GM20431 (cell line): ENCODE measurements around the gene SHOC2.

Source experiments
- in situ Hi-C: fragments of 300-500 bp; cut with MseI, MboI; formaldehyde crosslinking; loops from one replicate; pipeline ENCODE4 v1.15.0; 2020; ENCODE audit warnings: low sequenced_read_pairs; ENCODE audit not compliant: unreplicated experiment

Gene SHOC2

GRCh38 chr10:110919349-110919931 lies at the start of gene SHOC2:
Gene SHOC2, plus strand, starts transcription at chr10:110919604. Its CDS starts 44,755 bp downstream, at chr10:110964359.
- in situ Hi-C loops: no loop called here

GRCh38 chr10:110870823-110871297 lies 48.5 kb upstream of the SHOC2 start:
- in situ Hi-C loops: no loop called here

- in situ Hi-C loops: no loop called here
These were observed 47.9 kb upstream of the SHOC2 start, which contains the start of gene PDCD4 for GRCh38 chr10:110871298-110872084. Gene PDCD4, plus strand, starts transcription at chr10:110871928. Its CDS starts 4,100 bp downstream, at chr10:110876028.

GRCh38 chr10:110872145-110872983 lies 47.0 kb upstream of the SHOC2 start:
- in situ Hi-C loops: no loop called here

- in situ Hi-C loops: no loop called here
These were observed 46.1 kb upstream of the SHOC2 start for GRCh38 chr10:110872984-110873923.

- in situ Hi-C loops: no loop called here
These were observed 45.5 kb upstream of the SHOC2 start for GRCh38 chr10:110873951-110874350.

- in situ Hi-C loops: loop anchor here (25.0 kb wide), 1 partner anchor 114 kb away; no protein-coding TSS in a partner anchor
These were observed 43.4 kb upstream of the SHOC2 start for GRCh38 chr10:110876000-110876399.

GRCh38 chr10:110876788-110877187 lies 42.6 kb upstream of the SHOC2 start:
- in situ Hi-C loops: loop anchor here (25.0 kb wide), 1 partner anchor 114 kb away; no protein-coding TSS in a partner anchor

- in situ Hi-C loops: loop anchor here (25.0 kb wide), 1 partner anchor 118 kb away; no protein-coding TSS in a partner anchor
These were observed 39.4 kb upstream of the SHOC2 start for GRCh38 chr10:110880012-110880411.

- in situ Hi-C loops: loop anchor here (25.0 kb wide), 1 partner anchor 119 kb away; no protein-coding TSS in a partner anchor
These were observed 38.2 kb upstream of the SHOC2 start for GRCh38 chr10:110881247-110881646.

- in situ Hi-C loops: loop anchor here (25.0 kb wide), 1 partner anchor 120 kb away; no protein-coding TSS in a partner anchor
These were observed 37.5 kb upstream of the SHOC2 start for GRCh38 chr10:110881905-110882304.

GRCh38 chr10:110883924-110884323 lies 35.5 kb upstream of the SHOC2 start:
- in situ Hi-C loops: loop anchor here (25.0 kb wide), 1 partner anchor 122 kb away; no protein-coding TSS in a partner anchor

GRCh38 chr10:110885932-110886674 lies 33.3 kb upstream of the SHOC2 start:
- in situ Hi-C loops: loop anchor here (25.0 kb wide), 1 partner anchor 124 kb away; no protein-coding TSS in a partner anchor

GRCh38 chr10:110887560-110887959 lies 31.8 kb upstream of the SHOC2 start:
- in situ Hi-C loops: loop anchor here (25.0 kb wide), 1 partner anchor 125 kb away; no protein-coding TSS in a partner anchor

- in situ Hi-C loops: loop anchor here (25.0 kb wide), 1 partner anchor 130 kb away; no protein-coding TSS in a partner anchor
These were observed 26.7 kb upstream of the SHOC2 start for GRCh38 chr10:110892602-110893288.

GRCh38 chr10:110893559-110894179 lies 25.7 kb upstream of the SHOC2 start:
- in situ Hi-C loops: loop anchor here (25.0 kb wide), 1 partner anchor 131 kb away; no protein-coding TSS in a partner anchor

- in situ Hi-C loops: loop anchor here (25.0 kb wide), 1 partner anchor 135 kb away; no protein-coding TSS in a partner anchor
These were observed 22.2 kb upstream of the SHOC2 start for GRCh38 chr10:110897184-110897583.
